ENCODE results near the gene IMPG2.

The IMPG2 gene

DNA sequence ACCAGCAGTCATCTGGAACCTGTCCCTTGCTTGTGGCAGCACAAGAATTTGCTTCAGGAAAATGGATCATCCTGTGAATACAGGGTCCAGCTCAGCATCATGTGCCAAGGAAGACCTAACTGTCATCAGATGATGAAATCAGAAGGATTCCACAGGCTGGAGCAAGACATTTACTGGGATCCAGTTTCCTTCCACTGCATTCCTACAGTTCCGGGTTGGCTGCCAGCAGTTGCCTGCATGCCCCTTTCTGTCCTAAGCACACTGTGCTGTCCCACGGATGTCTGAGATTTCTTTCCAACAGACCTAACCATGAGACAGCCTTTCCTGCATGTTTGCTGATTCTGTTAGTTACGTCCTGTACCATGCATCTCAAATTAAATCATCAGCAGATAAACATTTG, 140.7 kb downstream of the IMPG2 start:
- no peak for DNase-seq

DNA sequence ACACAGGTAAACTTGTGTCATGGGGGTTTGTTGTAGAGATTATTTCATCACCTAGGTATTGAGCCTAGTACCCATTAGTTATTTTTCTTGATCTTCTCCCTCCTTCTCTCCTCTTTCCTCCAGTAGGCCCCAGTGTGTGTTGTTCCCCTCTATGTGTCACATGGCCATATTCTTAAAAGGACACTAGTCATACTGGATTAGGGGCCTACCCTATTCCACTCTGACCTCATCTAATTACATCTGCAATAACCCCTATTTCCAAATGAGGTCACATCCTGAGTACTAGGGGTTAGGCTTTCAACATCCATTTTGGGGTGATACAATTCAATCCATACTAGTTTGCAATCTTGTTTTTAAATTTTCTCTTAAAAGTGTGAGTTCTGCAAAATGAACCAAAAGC, 142.8 kb downstream of the IMPG2 start:
- DNase-seq, result no peak
